DND-41 (cell line): Measurements from ENCODE around the gene C10orf90.

Experiments
- ATAC-seq: fragments of 200-7000 bp; cut with Tn5 transposase; 3 replicates; pipeline ENCODE4 v1.9.1; 2021; ENCODE audit warnings: low read depth; ENCODE audit not compliant: insufficient read depth
- DNase-seq: peaks from one replicate; pipeline ENCODE4 v3.0.0-alpha.2; 2020
- H2AFZ ChIP-seq: 2 replicates; pipeline ENCODE4 v1.6.0; 2012; ENCODE audit warnings: low read depth, low read length
- H3K27ac ChIP-seq: 2 replicates; pipeline ENCODE4 v1.5.1; 2012; ENCODE audit warnings: low read length, inconsistent platforms
- H3K27me3 ChIP-seq: fragments of 200-600 bp; sonication (generic); 2 replicates; pipeline ENCODE4 v1.6.0; 2012; ENCODE audit warnings: low read length, mild to moderate bottlenecking, inconsistent platforms; ENCODE audit not compliant: insufficient read depth, poor library complexity
- H3K36me3 ChIP-seq: 2 replicates; pipeline ENCODE4 v1.5.1; 2012; ENCODE audit warnings: low read length, inconsistent platforms; ENCODE audit not compliant: insufficient read depth
- H3K4me1 ChIP-seq: 2 replicates; pipeline ENCODE4 v1.5.1; 2012; ENCODE audit warnings: mild to moderate bottlenecking, low read length; ENCODE audit not compliant: insufficient read depth
- H3K4me2 ChIP-seq: 2 replicates; pipeline ENCODE4 v1.6.0; 2012; ENCODE audit warnings: mild to moderate bottlenecking, moderate library complexity, low read length, inconsistent platforms; ENCODE audit not compliant: insufficient read depth
- H3K4me3 ChIP-seq, 2 experiments: fragments of 200-600 bp in 1 of 2; shearing (Covaris generic) in 1 of 2; 2 replicates each; pipeline ENCODE4 v1.5.1; 2012 to 2016; ENCODE audit warnings: inconsistent platforms in 2 of 2, low read length in 2 of 2, mild to moderate bottlenecking in 2 of 2, low read depth in 1 of 2, moderate library complexity in 1 of 2
- H3K79me2 ChIP-seq: 2 replicates; pipeline ENCODE4 v1.6.0; 2012; ENCODE audit warnings: low read length, inconsistent platforms; ENCODE audit not compliant: insufficient read depth
- H3K9ac ChIP-seq: 2 replicates; pipeline ENCODE4 v1.6.0; 2012; ENCODE audit warnings: low read depth, mild to moderate bottlenecking, inconsistent platforms, low read length, moderate library complexity
- H3K9me3 ChIP-seq: 2 replicates; pipeline ENCODE4 v1.5.1; 2012; ENCODE audit warnings: low read length, moderate library complexity, mild to moderate bottlenecking, inconsistent platforms; ENCODE audit not compliant: insufficient read depth, severe bottlenecking
- H4K20me1 ChIP-seq: 2 replicates; pipeline ENCODE4 v1.6.0; 2012; ENCODE audit warnings: low read length; ENCODE audit not compliant: insufficient read depth
- EZH2 ChIP-seq: IDR thresholded peaks from 3 replicates; pipeline ENCODE4 v1.6.1; 2012; ENCODE audit warnings: borderline replicate concordance, low read depth, mild to moderate bottlenecking, moderate library complexity, low read length, inconsistent platforms; ENCODE audit not compliant: severe bottlenecking
- TF ChIP-seq, protein P1 (sequence below): IDR thresholded peaks from 2 replicates; pipeline ENCODE4 v1.5.1; 2012; ENCODE audit warnings: borderline replicate concordance, low read length, moderate library complexity, mild to moderate bottlenecking; ENCODE audit not compliant: poor library complexity, severe bottlenecking; ENCODE audit errors: extremely low read depth

C10orf90 gene

GRCh38 chr10:126533644-126534043 lies 136.8 kb downstream of the C10orf90 start:
- DNase-seq (no peak), ATAC-seq (no peak)
- no peaks in the 10 kb centered on the region for H3K9me3 ChIP-seq
- H3K27ac ChIP-seq = no peak overlapping the region
- no peaks in the 10 kb centered on the region for H3K36me3 ChIP-seq
- no peaks in the 10 kb centered on the region for H3K4me1 ChIP-seq
- H2AFZ ChIP-seq = no peak overlapping the region
- H3K4me3 ChIP-seq = no peak overlapping the region
- no peaks in the 10 kb centered on the region for H3K27me3 ChIP-seq
- no peak overlapping the region for H3K9ac ChIP-seq
- TF ChIP-seq EZH2 = no peak
- TF ChIP-seq, protein P1, sequence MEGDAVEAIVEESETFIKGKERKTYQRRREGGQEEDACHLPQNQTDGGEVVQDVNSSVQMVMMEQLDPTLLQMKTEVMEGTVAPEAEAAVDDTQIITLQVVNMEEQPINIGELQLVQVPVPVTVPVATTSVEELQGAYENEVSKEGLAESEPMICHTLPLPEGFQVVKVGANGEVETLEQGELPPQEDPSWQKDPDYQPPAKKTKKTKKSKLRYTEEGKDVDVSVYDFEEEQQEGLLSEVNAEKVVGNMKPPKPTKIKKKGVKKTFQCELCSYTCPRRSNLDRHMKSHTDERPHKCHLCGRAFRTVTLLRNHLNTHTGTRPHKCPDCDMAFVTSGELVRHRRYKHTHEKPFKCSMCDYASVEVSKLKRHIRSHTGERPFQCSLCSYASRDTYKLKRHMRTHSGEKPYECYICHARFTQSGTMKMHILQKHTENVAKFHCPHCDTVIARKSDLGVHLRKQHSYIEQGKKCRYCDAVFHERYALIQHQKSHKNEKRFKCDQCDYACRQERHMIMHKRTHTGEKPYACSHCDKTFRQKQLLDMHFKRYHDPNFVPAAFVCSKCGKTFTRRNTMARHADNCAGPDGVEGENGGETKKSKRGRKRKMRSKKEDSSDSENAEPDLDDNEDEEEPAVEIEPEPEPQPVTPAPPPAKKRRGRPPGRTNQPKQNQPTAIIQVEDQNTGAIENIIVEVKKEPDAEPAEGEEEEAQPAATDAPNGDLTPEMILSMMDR = no peak
- no peaks in the 10 kb centered on the region for H4K20me1 ChIP-seq
- H3K79me2 ChIP-seq = no peaks in the 10 kb centered on the region
- H3K4me2 ChIP-seq = no peak overlapping the region

DNA sequence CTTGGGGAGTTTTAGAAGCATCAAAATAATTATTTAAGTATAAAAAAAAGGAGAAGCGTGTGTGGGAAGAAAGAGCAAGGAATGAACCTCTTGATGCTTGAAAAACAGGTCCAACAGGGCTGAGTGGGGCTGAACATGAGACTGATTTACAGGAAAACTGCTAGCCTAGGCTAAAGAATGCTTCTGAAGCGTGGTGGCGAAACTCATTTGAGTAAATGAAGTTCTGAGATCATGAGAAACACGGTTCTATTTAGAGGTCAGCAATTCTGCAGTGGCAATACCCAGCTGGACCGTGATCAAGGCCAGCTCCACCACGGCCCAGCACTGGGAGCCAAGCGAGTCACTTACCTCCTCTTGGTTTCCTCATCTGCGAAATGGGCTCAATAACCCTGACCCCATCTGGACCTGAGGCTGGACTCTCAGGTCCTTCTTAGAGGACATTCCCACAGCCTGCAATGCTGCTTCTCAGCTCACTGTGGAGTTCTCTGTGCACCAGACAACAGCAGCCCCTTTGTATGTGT lies 142.1 kb downstream of the C10orf90 start:
- H3K4me2 ChIP-seq = no peak overlapping the region
- H3K9me3 ChIP-seq = no peaks in the 10 kb centered on the region
- TF ChIP-seq, protein P1 = no peak
- TF ChIP-seq EZH2 = no peak
- no peaks in the 10 kb centered on the region for H3K4me1 ChIP-seq
- H3K79me2 ChIP-seq = no peaks in the 10 kb centered on the region
- DNase-seq = no peak
- no peaks in the 10 kb centered on the region for H4K20me1 ChIP-seq
- no peak overlapping the region for H3K9ac ChIP-seq
- no peaks in the 10 kb centered on the region for H3K27me3 ChIP-seq
- ATAC-seq = no peak
- H3K27ac ChIP-seq = no peak overlapping the region
- H3K36me3 ChIP-seq = no peaks in the 10 kb centered on the region
- H3K4me3 ChIP-seq = no peak overlapping the region
- H2AFZ ChIP-seq = no peak overlapping the region

- Histone ChIP-seq H3K27ac (no peak overlapping the region), H3K4me3 (no peak overlapping the region), H3K36me3 (no peaks in the 10 kb centered on the region), H3K9me3 (no peaks in the 10 kb centered on the region), H3K27me3 (no peaks in the 10 kb centered on the region), H3K4me2 (no peak overlapping the region), H3K4me1 (no peaks in the 10 kb centered on the region), H3K9ac (no peak overlapping the region), H2AFZ (no peak overlapping the region), H3K79me2 (no peaks in the 10 kb centered on the region), H4K20me1 (no peaks in the 10 kb centered on the region)
- ATAC-seq (no peak), DNase-seq (no peak)
- TF ChIP-seq EZH2 = no peak
- TF ChIP-seq, protein P1 = no peak
Observed at GRCh38 chr10:126527645-126528314, 142.7 kb downstream of the C10orf90 start.
